ENCODE measurements around the gene PRKG1. TPM values are rescaled to one million over a fixed set of nuclear protein-coding genes. Genes with fewer than 3 reads are reported as not detected.

PRKG1 gene
- total RNA-seq, 4 donors from 2014 or later, result 0.63 to 4.3 (median 2.1) TPM

DNA sequence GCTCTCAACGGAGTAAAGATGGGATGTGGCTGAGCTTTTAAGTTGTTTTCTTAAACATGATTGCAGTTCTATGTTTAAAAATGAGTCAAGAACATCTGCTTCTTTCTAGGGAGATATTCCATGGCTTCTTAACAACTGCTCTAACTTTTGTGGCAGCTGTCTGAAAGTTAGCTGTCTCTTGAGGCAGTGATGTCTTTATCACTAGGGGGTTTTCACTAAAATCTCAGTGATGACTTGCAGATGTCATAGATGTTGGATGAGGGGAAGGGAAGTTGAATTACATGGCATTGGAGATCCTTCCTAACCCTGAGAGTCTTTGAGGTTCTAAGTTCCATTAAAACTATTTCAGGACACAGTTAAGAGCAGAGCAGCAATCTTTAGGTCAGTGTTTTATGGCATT lies 43.5 kb downstream of the PRKG1 start:
- WGBS, 2 donors, result 43 to 60% methylated on average over 1 of the region's 1 CpG
- DNase-seq (ENCODE audit: low spot score in 2 of 2), result no peak
- H3K4me3 ChIP-seq (ENCODE audit: low read depth, poor library complexity, severe bottlenecking), result no peak overlapping the region
- intact Hi-C loops (cut with DNase I; ENCODE audit: low total_unique reads), result no loop called here
- TF ChIP-seq, protein P1, sequence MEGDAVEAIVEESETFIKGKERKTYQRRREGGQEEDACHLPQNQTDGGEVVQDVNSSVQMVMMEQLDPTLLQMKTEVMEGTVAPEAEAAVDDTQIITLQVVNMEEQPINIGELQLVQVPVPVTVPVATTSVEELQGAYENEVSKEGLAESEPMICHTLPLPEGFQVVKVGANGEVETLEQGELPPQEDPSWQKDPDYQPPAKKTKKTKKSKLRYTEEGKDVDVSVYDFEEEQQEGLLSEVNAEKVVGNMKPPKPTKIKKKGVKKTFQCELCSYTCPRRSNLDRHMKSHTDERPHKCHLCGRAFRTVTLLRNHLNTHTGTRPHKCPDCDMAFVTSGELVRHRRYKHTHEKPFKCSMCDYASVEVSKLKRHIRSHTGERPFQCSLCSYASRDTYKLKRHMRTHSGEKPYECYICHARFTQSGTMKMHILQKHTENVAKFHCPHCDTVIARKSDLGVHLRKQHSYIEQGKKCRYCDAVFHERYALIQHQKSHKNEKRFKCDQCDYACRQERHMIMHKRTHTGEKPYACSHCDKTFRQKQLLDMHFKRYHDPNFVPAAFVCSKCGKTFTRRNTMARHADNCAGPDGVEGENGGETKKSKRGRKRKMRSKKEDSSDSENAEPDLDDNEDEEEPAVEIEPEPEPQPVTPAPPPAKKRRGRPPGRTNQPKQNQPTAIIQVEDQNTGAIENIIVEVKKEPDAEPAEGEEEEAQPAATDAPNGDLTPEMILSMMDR (IDR thresholded peaks at IDR 0.05), result no peak
- TF ChIP-seq POLR2A (IDR thresholded peaks at IDR 0.05), result no peak

DNA sequence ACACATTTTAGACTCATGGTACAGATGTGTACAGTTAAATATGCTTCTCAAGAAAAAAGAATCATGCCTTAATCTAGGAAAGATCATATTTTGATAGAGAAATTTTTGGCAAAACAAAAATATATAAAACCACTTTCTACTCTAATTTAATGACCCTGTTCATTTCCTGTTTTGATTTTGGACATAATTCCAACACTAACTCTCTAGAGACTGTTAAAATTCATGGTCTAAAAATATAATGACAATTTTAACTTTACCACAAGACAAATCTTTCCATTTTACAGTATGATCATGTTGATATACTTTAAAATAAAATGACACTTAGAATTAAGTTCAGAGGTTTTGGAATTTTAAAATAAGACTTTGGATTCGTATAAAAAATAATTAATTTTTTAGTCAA lies 45.2 kb downstream of the PRKG1 start:
- no peak for DNase-seq (ENCODE audit: low spot score in 2 of 2)
- H3K4me3 ChIP-seq (ENCODE audit: low read depth, poor library complexity, severe bottlenecking), result no peak overlapping the region
- intact Hi-C loops (cut with DNase I; ENCODE audit: low total_unique reads), result no loop called here
- TF ChIP-seq, protein P1 (IDR thresholded peaks at IDR 0.05), result no peak
- no peak for TF ChIP-seq POLR2A (IDR thresholded peaks at IDR 0.05)
- 73 to 76% methylated on average over 1 of the region's 1 CpG for WGBS, 2 donors

GRCh38 chr10:51121861-51122260 lies 47.6 kb downstream of the PRKG1 start:
- TF ChIP-seq POLR2A (IDR thresholded peaks at IDR 0.05), result no peak
- TF ChIP-seq, protein P1 (IDR thresholded peaks at IDR 0.05), result no peak
- WGBS, 2 donors, result 84 to 95% methylated on average over 4 of the region's 4 CpGs
- intact Hi-C loops (cut with DNase I; ENCODE audit: low total_unique reads), result no loop called here
- H3K4me3 ChIP-seq (ENCODE audit: low read depth, poor library complexity, severe bottlenecking), result no peak overlapping the region
- DNase-seq (ENCODE audit: low spot score in 2 of 2), result no peak

DNA sequence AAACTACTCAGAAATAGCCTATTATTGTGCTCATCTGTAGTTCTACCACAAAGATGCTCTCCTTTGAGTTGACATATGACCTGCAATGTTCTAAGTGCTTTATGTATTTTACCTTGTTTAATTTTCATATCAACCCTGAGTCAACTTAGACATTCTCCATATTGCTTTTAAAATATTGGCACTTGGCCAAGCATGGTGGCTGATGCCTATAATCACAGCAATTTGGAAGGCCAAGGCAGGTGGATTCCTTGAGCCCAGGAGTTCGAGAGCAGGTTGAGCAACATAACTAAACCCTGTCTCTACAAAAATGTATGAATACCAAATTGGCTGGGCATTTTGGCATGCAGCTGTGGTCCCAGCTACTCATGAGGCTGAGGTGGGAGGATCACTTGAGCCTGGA lies 50.6 kb downstream of the PRKG1 start:
- no peak for DNase-seq (ENCODE audit: low spot score in 2 of 2)
- 81 to 89% methylated on average over 1 of the region's 1 CpG for WGBS, 2 donors
- no peak overlapping the region for H3K4me3 ChIP-seq (ENCODE audit: low read depth, poor library complexity, severe bottlenecking)
- TF ChIP-seq POLR2A (IDR thresholded peaks at IDR 0.05), result no peak
- TF ChIP-seq, protein P1 (IDR thresholded peaks at IDR 0.05), result no peak
- intact Hi-C loops (cut with DNase I; ENCODE audit: low total_unique reads), result no loop called here

- no peak for DNase-seq (ENCODE audit: low spot score in 2 of 2)
- intact Hi-C loops (cut with DNase I; ENCODE audit: low total_unique reads), result no loop called here
- WGBS, 2 donors, result 92 to 98% methylated on average over 2 of the region's 2 CpGs
- TF ChIP-seq, protein P1 (IDR thresholded peaks at IDR 0.05), result no peak
- no peak for TF ChIP-seq POLR2A (IDR thresholded peaks at IDR 0.05)
- no peak overlapping the region for H3K4me3 ChIP-seq (ENCODE audit: low read depth, poor library complexity, severe bottlenecking)
These were observed 51.2 kb downstream of the PRKG1 start for GRCh38 chr10:51125518-51125917.

GRCh38 chr10:51129946-51130544 lies 55.8 kb downstream of the PRKG1 start:
- no peak for TF ChIP-seq POLR2A (IDR thresholded peaks at IDR 0.05)
- TF ChIP-seq, protein P1 (IDR thresholded peaks at IDR 0.05), result no peak
- DNase-seq (ENCODE audit: low spot score in 2 of 2), result no peak
- H3K4me3 ChIP-seq (ENCODE audit: low read depth, poor library complexity, severe bottlenecking), result no peak overlapping the region
- WGBS, 2 donors, result 52 to 54% methylated on average over 2 of the region's 2 CpGs
- intact Hi-C loops (cut with DNase I; ENCODE audit: low total_unique reads), result no loop called here
